LHCN-M2 (cell line): ENCODE data around the gene PXYLP1. TPM values are rescaled to one million over a fixed set of nuclear protein-coding genes. Genes with fewer than 3 reads are reported as not detected.

ENCODE experiments used
- DNase-seq: peaks from one replicate; pipeline ENCODE4 v3.0.0-alpha.2; 2012; ENCODE audit warnings: low read depth
- total RNA-seq: library from RNA; depleted of rRNA; stranded (reverse); fragments of >200 nt; gene quantifications from 2 replicates; pipeline ENCODE4 v1.2.3, GENCODE V29; 2014

The PXYLP1 gene
- total RNA-seq, 1 experiment from 2014 or later: 3.7 TPM

DNA sequence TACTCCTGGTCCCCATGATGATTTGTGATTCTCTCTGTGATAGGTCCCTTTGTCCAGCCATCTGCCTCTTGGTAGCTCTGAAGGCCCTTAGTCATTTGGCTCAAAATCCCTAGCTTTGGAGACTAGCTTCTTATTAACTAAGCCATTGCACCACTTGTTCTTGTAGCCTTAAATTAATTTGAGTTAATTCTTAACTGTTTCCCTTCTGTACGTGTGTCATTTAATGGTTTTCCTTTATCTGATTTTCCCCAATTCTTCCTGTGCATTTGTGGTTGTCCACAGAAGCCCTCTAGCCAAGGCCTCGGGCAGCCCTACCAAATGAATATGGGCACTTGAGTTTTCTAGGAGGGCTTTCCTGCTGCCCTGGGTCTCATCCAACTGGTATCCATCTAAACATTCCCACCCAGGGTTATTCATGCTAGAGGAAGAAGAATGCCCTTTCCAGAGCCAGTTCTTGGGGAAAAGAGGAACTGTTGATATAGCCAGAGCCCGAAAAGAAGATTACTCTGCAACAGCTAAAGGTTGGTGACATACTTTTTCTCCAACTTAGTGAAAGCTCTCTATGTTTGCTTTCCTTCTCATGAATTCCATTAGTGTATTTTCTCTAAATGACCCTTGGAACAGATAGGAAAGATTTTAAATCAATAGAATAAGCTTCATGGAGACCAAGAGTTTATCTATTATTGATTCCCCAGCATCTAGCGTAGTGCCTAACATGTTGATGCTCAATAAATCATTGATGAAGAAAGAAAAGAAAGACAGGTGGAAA is 92.5 kb downstream of the PXYLP1 start:
- no peak for DNase-seq

- no peak for DNase-seq
Observed at GRCh38 chr3:141326123-141326522, 94.5 kb downstream of the PXYLP1 start.

GRCh38 chr3:141326626-141327025 is 95.0 kb downstream of the PXYLP1 start:
- no peak for DNase-seq

- no peak for DNase-seq
Observed at GRCh38 chr3:141328286-141329166, 96.9 kb downstream of the PXYLP1 start.

DNA sequence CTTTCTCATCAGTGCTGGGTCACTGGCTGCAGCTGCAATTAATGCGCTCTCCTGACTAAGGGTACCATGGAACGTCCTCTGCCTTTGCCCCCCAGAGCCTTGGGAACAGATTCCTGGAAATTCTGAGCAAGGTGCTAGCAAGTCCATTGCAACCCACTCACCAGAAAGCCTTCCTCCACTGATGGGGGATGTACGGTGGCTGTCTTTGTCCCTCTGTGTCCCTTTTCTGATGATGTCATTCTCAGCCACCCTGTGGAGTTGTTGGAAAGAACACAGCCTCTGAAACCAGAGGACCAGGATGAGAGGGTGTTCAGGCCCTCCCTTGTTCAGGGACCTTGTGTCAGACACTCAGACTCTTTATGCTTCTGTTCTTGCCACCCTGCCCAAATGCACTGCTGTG is 98.6 kb downstream of the PXYLP1 start:
- DNase-seq: no peak

- DNase-seq: no peak
Observed at GRCh38 chr3:141330718-141331376, 99.2 kb downstream of the PXYLP1 start.

GRCh38 chr3:141331377-141332318 is 100.0 kb downstream of the PXYLP1 start:
- peak; percentile 98 for DNase-seq

GRCh38 chr3:141332416-141332815 is 100.8 kb downstream of the PXYLP1 start:
- DNase-seq: no peak

- DNase-seq: no peak
Observed at GRCh38 chr3:141333836-141334626, 102.4 kb downstream of the PXYLP1 start.

GRCh38 chr3:141334627-141335250 is 103.1 kb downstream of the PXYLP1 start:
- DNase-seq: no peak

- DNase-seq: peak; percentile 66
Observed at GRCh38 chr3:141335531-141336061, 104.0 kb downstream of the PXYLP1 start.

DNA sequence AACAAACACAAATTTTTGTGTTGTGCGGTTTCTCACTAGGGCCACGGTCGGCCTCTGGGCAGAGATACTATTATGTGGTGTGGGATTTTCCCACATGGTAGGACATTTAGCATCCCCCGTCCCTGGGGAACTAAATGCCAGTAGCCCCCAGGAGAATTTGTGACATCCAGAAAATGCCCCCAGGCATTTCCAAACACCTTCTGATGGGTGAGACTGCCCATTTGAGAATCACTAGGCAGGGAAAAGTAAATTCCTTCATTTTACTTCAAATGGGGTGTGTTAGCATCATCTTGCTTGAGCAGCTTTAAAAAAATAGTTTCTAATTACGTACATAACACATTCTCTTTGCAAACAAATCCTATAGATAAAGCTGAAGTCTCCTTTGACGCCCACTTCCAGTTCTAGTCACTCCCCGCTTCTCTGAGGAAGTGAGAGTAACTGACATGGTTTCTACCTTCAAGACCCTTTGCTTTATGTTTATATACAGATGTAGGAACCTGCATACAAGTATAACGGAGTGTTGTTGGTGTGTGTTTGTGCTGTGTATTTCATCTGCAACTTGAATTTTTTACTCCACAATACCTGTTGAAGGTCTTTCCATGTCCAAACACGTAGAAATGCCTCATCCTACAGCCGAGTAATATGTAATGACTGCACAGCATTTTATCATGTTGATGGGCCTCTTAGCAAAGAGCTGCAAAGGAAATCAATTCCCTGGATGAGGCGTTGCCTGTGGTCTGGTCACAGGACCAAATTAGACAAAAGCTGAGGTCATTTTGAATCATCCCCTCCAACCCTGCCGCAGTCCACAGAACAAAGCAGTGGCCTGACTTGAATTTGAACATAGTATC is 105.3 kb downstream of the PXYLP1 start:
- peak; percentile 91 for DNase-seq

DNA sequence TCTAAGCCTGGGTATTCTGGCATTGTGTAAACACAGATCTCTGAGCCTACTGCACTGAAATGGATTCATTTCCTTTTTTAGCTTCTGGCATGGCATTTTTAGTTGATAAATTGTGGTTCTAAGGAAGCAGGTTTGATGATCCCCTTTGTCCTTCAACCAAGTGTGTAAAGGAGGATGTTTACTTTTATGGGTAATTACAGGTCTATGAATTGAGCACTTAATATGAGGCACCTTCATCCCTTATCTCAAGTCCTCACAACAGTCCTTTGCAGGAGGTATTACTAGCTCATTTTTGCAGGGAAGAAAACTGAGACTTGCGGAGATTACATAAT is 105.9 kb downstream of the PXYLP1 start:
- no peak for DNase-seq

DNA sequence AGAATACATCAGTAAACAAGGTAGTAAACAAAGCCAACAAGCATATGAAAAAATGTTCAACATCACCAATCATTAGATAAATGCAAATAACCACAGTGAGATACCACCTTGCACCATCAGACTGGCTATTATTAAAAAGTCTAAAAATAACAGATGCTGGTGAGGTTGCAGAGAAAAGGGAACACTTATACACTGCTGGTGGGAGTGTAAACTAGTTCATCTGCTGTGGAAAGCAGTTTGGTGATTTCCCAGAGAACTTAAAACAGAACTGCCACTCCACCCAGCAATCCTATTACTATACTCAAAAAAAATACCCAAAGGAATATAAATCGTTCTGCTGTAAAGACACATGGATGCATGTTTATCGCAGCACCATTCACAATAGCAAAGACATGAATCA is 106.4 kb downstream of the PXYLP1 start:
- no peak for DNase-seq

- DNase-seq: no peak
Observed at GRCh38 chr3:141338881-141339280, 107.3 kb downstream of the PXYLP1 start.

- DNase-seq: no peak
Observed at GRCh38 chr3:141341536-141341935, 109.9 kb downstream of the PXYLP1 start.

DNA sequence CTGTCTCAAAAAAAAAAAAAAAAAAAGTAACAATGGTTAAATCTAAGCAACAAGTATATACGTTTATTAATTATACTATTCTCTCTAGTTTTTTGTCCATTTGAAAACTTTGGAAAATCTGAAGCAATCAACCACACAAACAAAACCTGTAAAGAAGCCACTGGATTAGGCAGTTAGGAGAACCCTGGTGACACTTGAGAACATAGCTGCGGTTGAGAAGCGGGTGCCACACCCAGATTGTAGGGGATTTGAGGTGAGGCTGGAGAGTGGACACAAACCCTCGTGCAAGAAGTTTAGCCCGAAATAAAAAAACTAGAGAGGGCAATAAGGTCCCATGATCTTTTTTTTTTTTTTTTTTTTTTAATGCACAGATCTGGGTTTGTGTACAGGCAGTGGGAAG is 110.8 kb downstream of the PXYLP1 start:
- no peak for DNase-seq

- DNase-seq: no peak
Observed at GRCh38 chr3:141343077-141343476, 111.5 kb downstream of the PXYLP1 start.

GRCh38 chr3:141343865-141344271 is 112.2 kb downstream of the PXYLP1 start:
- no peak for DNase-seq
